HCT116 (cell line): Measurements from ENCODE around the gene LAD1.

ENCODE experiments used
- CEBPB ChIP-seq: IDR thresholded peaks from 2 replicates; pipeline ENCODE4 v1.6.1; 2012; ENCODE audit warnings: low read depth
- ELF1 ChIP-seq: IDR thresholded peaks from 2 replicates; pipeline ENCODE4 v1.6.1; 2012; ENCODE audit warnings: low read depth, borderline replicate concordance
- EZH2 ChIP-seq: fragments of 200-600 bp; sonication (generic); IDR thresholded peaks from 2 replicates; pipeline ENCODE4 v1.6.1; 2017; ENCODE audit warnings: antibody characterized with exemption, mixed run types
- FOSL1 ChIP-seq: IDR thresholded peaks from 2 replicates; pipeline ENCODE4 v1.6.1; 2012; ENCODE audit warnings: low read depth
- JUND ChIP-seq: IDR thresholded peaks from 2 replicates; pipeline ENCODE4 v1.6.1; 2012
- POLR2A ChIP-seq: IDR thresholded peaks from 2 replicates; pipeline ENCODE4 v1.7.0; 2011; ENCODE audit warnings: borderline replicate concordance; ENCODE audit not compliant: insufficient read depth, insufficient read length; ENCODE audit errors: extremely low read depth
- POLR2AphosphoS5 ChIP-seq: IDR thresholded peaks from 2 replicates; pipeline ENCODE4 v1.6.1; 2011; ENCODE audit warnings: mild to moderate bottlenecking, low read depth, low read length, moderate library complexity
- RAD21 ChIP-seq: IDR thresholded peaks from 2 replicates; pipeline ENCODE4 v1.6.1; 2012; ENCODE audit warnings: low read depth, mild to moderate bottlenecking
- SP1 ChIP-seq: IDR thresholded peaks from 2 replicates; pipeline ENCODE4 v1.6.1; 2012; ENCODE audit warnings: low read depth
- YY1 ChIP-seq: IDR thresholded peaks from 2 replicates; pipeline ENCODE4 v1.6.1; 2011; ENCODE audit warnings: low read length, low read depth, moderate library complexity, mild to moderate bottlenecking; ENCODE audit not compliant: insufficient replicate concordance; ENCODE audit errors: extremely low read depth
- TF ChIP-seq, protein P1 (sequence below): IDR thresholded peaks from 2 replicates; pipeline ENCODE4 v1.6.1; 2012
- TF ChIP-seq, protein P2 (sequence below), 3 experiments: fragments of 200-600 bp in 1 of 3; sonication (generic) in 1 of 3; IDR thresholded peaks in 2 of 3; conservative IDR thresholded peaks in 1 of 3; 2 replicates each; pipeline ENCODE4 v1.5.1; 2012 to 2017; ENCODE audit warnings: low read depth in 2 of 3, low read length in 2 of 3, antibody characterized with exemption in 1 of 3, borderline replicate concordance in 1 of 3, control low read depth in 1 of 3, mild to moderate bottlenecking in 1 of 3, mixed read lengths in 1 of 3, mixed run types in 1 of 3, moderate library complexity in 1 of 3; ENCODE audit not compliant: insufficient read depth in 1 of 3
- TF ChIP-seq, protein P3 (sequence below): IDR thresholded peaks from 2 replicates; pipeline ENCODE4 v1.6.1; 2012; ENCODE audit warnings: low read depth
- TF ChIP-seq, protein P4 (sequence below): IDR thresholded peaks from 2 replicates; pipeline ENCODE4 v1.6.1; 2012

DNA sequence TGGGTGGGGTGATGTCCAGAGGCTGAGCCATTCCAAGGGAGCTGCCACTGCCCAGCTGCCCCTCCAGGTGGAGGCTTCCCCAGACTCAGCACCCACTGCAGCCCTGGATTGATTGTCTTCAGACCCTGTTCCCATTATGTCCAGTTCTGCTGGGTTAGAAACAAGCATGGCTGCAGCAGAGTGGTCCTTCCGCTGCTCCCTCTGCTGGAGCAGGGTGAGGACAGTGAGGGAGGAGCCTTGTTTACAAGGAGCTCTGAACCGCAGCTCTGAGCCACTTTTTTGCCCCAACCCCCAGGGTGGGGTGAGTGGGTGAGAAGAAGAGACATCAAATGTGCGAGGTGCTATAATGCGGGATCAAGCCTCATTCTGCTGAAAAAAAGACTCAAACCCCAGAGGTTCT, 24.0 kb downstream of the LAD1 start:
- TF ChIP-seq POLR2AphosphoS5 (no peak), RAD21 (no peak), FOSL1 (no peak), POLR2A (no peak), ELF1 (no peak), YY1 (no peak), SP1 (no peak), EZH2 (no peak), CEBPB (no peak), JUND (no peak)
- TF ChIP-seq, protein P1, sequence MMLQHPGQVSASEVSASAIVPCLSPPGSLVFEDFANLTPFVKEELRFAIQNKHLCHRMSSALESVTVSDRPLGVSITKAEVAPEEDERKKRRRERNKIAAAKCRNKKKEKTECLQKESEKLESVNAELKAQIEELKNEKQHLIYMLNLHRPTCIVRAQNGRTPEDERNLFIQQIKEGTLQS = no peak
- TF ChIP-seq, protein P2, sequence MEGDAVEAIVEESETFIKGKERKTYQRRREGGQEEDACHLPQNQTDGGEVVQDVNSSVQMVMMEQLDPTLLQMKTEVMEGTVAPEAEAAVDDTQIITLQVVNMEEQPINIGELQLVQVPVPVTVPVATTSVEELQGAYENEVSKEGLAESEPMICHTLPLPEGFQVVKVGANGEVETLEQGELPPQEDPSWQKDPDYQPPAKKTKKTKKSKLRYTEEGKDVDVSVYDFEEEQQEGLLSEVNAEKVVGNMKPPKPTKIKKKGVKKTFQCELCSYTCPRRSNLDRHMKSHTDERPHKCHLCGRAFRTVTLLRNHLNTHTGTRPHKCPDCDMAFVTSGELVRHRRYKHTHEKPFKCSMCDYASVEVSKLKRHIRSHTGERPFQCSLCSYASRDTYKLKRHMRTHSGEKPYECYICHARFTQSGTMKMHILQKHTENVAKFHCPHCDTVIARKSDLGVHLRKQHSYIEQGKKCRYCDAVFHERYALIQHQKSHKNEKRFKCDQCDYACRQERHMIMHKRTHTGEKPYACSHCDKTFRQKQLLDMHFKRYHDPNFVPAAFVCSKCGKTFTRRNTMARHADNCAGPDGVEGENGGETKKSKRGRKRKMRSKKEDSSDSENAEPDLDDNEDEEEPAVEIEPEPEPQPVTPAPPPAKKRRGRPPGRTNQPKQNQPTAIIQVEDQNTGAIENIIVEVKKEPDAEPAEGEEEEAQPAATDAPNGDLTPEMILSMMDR (IDR thresholded peaks at IDR 0.05 in 2 of 3, conservative IDR thresholded peaks at IDR 0.05 in 1 of 3; ENCODE audit: borderline replicate concordance in 1 of 3, insufficient read depth in 1 of 3, low read depth in 2 of 3, low read length in 2 of 3) = peak; percentile 19 to 47 (median 37); a peak in 3 of 6 replicates
- TF ChIP-seq, protein P3, sequence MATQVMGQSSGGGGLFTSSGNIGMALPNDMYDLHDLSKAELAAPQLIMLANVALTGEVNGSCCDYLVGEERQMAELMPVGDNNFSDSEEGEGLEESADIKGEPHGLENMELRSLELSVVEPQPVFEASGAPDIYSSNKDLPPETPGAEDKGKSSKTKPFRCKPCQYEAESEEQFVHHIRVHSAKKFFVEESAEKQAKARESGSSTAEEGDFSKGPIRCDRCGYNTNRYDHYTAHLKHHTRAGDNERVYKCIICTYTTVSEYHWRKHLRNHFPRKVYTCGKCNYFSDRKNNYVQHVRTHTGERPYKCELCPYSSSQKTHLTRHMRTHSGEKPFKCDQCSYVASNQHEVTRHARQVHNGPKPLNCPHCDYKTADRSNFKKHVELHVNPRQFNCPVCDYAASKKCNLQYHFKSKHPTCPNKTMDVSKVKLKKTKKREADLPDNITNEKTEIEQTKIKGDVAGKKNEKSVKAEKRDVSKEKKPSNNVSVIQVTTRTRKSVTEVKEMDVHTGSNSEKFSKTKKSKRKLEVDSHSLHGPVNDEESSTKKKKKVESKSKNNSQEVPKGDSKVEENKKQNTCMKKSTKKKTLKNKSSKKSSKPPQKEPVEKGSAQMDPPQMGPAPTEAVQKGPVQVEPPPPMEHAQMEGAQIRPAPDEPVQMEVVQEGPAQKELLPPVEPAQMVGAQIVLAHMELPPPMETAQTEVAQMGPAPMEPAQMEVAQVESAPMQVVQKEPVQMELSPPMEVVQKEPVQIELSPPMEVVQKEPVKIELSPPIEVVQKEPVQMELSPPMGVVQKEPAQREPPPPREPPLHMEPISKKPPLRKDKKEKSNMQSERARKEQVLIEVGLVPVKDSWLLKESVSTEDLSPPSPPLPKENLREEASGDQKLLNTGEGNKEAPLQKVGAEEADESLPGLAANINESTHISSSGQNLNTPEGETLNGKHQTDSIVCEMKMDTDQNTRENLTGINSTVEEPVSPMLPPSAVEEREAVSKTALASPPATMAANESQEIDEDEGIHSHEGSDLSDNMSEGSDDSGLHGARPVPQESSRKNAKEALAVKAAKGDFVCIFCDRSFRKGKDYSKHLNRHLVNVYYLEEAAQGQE = no peak
- TF ChIP-seq, protein P4, sequence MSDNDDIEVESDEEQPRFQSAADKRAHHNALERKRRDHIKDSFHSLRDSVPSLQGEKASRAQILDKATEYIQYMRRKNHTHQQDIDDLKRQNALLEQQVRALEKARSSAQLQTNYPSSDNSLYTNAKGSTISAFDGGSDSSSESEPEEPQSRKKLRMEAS = no peak
